ENCODE measurements around the gene EPO. TPM values are rescaled to one million over a fixed set of nuclear protein-coding genes. Genes with fewer than 3 reads are reported as not detected.

The EPO gene
- total RNA-seq, 2 experiments from 2014 or later, result not detected

- H3K4me3 ChIP-seq (ENCODE audit: low read length), result peak overlapping the region; percentile 94
- H3K36me3 ChIP-seq (ENCODE audit: insufficient read depth, low read length), result peaks cover 27% of the 10 kb centered on the region
- CTCF ChIA-PET, result interaction anchor here (0.7 to 1.4 kb wide), 2 partner anchors 31 to 223 kb away, joined by 5 to 6 read pairs; no protein-coding TSS in a partner anchor
- POLR2A ChIA-PET, result interaction anchor here (0.7 to 10.6 kb wide), 9 partner anchors 20 to 547 kb away, joined by 3 to 92 read pairs (median 6); partner anchors contain the start of genes FBXO24, GIGYF1, LRCH4 and MBLAC1
- H3K36me3 Mint-ChIP-seq (ENCODE audit: low read depth), result peaks cover 40% of the 10 kb centered on the region
- no peak for TF ChIP-seq CTCF (IDR thresholded peaks at IDR 0.05)
- ATAC-seq (ENCODE audit: poor library complexity) (no peak), DNase-seq (peak in 9 of 14 experiments; percentile 23 to 69 (median 38))
- peak overlapping the region; percentile 86 to 90 for H3K27ac ChIP-seq (ENCODE audit: low read depth in 1 of 2, low read length in 2 of 2)
- no peaks in the 10 kb centered on the region for H3K9me3 Mint-ChIP-seq
- H3K4me1 ChIP-seq (ENCODE audit: insufficient read depth, low read length), result peaks cover 33% of the 10 kb centered on the region
- H3K27ac Mint-ChIP-seq, result peak overlapping the region; percentile 92
- H3K27me3 Mint-ChIP-seq, result no peaks in the 10 kb centered on the region
- peaks cover 24% of the 10 kb centered on the region for H3K4me1 Mint-ChIP-seq (ENCODE audit: low read depth)
- no peaks in the 10 kb centered on the region for H3K27me3 ChIP-seq (ENCODE audit: control insufficient read depth in 1 of 2, insufficient read depth in 2 of 2, low read length in 2 of 2)
- intact Hi-C loops (cut with DNase I, micrococcal nuclease), result loop anchor here (1.0 to 5.0 kb wide), 9 partner anchors 19 to 237 kb away; partner anchors contain the start of genes MOSPD3 (in 2 of the 2) and PPP1R35 (in 1 of the 2)
- H3K4me3 Mint-ChIP-seq, result peak overlapping the region; percentile 99
- H3K9me3 ChIP-seq (ENCODE audit: control insufficient read depth in 1 of 2, insufficient read depth in 1 of 2, low read length in 2 of 2), result no peaks in the 10 kb centered on the region
Observed at GRCh38 chr7:100673942-100674410, 46.3 kb upstream of the EPO start.

GRCh38 chr7:100674411-100675104, 45.7 kb upstream of the EPO start:
- Mint-ChIP-seq H3K27ac (peak overlapping the region; percentile 92), H3K9me3 (no peaks in the 10 kb centered on the region), H3K27me3 (no peaks in the 10 kb centered on the region), H3K4me1 (ENCODE audit: low read depth) (peaks cover 29% of the 10 kb centered on the region), H3K4me3 (peak overlapping the region; percentile 99), H3K36me3 (ENCODE audit: low read depth) (peaks cover 46% of the 10 kb centered on the region)
- peaks cover 38% of the 10 kb centered on the region for H3K4me1 ChIP-seq (ENCODE audit: insufficient read depth, low read length)
- no peaks in the 10 kb centered on the region for H3K27me3 ChIP-seq (ENCODE audit: control insufficient read depth in 1 of 2, insufficient read depth in 2 of 2, low read length in 2 of 2)
- ChIA-PET POLR2A (interaction anchor here (0.7 to 10.6 kb wide), 12 partner anchors 17 to 548 kb away, joined by 3 to 92 read pairs (median 4); partner anchors contain the start of genes FBXO24, GIGYF1, LRCH4 and MBLAC1), CTCF (interaction anchor here (0.7 to 1.4 kb wide), 3 partner anchors 31 to 224 kb away, joined by 3 to 6 read pairs (median 5); partner anchors contain the start of gene MOSPD3)
- ATAC-seq (ENCODE audit: poor library complexity), result peak; percentile 0
- DNase-seq, result peak in 4 of 14 experiments; percentile 26 to 63 (median 47)
- intact Hi-C loops (cut with DNase I, micrococcal nuclease), result loop anchor here (2.0 to 5.0 kb wide), 5 partner anchors 47 to 237 kb away; partner anchors contain the start of genes MOSPD3 (in 1 of the 2), PPP1R35 (in 1 of the 2) and TSC22D4 (in 1 of the 2)
- peak overlapping the region; percentile 94 for H3K4me3 ChIP-seq (ENCODE audit: low read length)
- no peaks in the 10 kb centered on the region for H3K9me3 ChIP-seq (ENCODE audit: control insufficient read depth in 1 of 2, insufficient read depth in 1 of 2, low read length in 2 of 2)
- peaks cover 33% of the 10 kb centered on the region for H3K36me3 ChIP-seq (ENCODE audit: insufficient read depth, low read length)
- TF ChIP-seq CTCF (IDR thresholded peaks at IDR 0.05), result no peak
- peak overlapping the region; percentile 86 to 90 for H3K27ac ChIP-seq (ENCODE audit: low read depth in 1 of 2, low read length in 2 of 2)

- POLR2A ChIA-PET, result interaction anchor here (0.8 to 10.6 kb wide), 10 partner anchors 14 to 247 kb away, joined by 3 to 92 read pairs (median 8); partner anchors contain the start of genes FBXO24, GIGYF1, LRCH4 and MOSPD3
- Histone ChIP-seq H3K9me3 (ENCODE audit: control insufficient read depth in 1 of 2, insufficient read depth in 1 of 2, low read length in 2 of 2) (no peaks in the 10 kb centered on the region), H3K36me3 (ENCODE audit: insufficient read depth, low read length) (peaks cover 34% of the 10 kb centered on the region), H3K4me3 (ENCODE audit: low read length) (peak overlapping the region; percentile 94), H3K4me1 (ENCODE audit: insufficient read depth, low read length) (peaks cover 43% of the 10 kb centered on the region), H3K27me3 (ENCODE audit: control insufficient read depth in 1 of 2, insufficient read depth in 2 of 2, low read length in 2 of 2) (no peaks in the 10 kb centered on the region), H3K27ac (ENCODE audit: low read depth in 1 of 2, low read length in 2 of 2) (peak overlapping the region; percentile 86 to 90)
- TF ChIP-seq CTCF (IDR thresholded peaks at IDR 0.05), result no peak
- H3K27me3 Mint-ChIP-seq, result no peaks in the 10 kb centered on the region
- peak; percentile 15 for ATAC-seq (ENCODE audit: poor library complexity)
- peaks cover 34% of the 10 kb centered on the region for H3K4me1 Mint-ChIP-seq (ENCODE audit: low read depth)
- intact Hi-C loops (cut with DNase I, micrococcal nuclease), result loop anchor here (2.0 to 5.0 kb wide), 3 partner anchors 62 to 198 kb away; partner anchors contain the start of genes MOSPD3 (in 1 of the 2) and TSC22D4 (in 1 of the 2)
- peaks cover 51% of the 10 kb centered on the region for H3K36me3 Mint-ChIP-seq (ENCODE audit: low read depth)
- CTCF ChIA-PET, result interaction anchor here (1.3 to 1.4 kb wide), 2 partner anchors 30 to 63 kb away, joined by 3 to 5 read pairs; partner anchors contain the start of gene MOSPD3
- peak overlapping the region; percentile 99 for H3K4me3 Mint-ChIP-seq
- peak overlapping the region; percentile 95 for H3K27ac Mint-ChIP-seq
- no peaks in the 10 kb centered on the region for H3K9me3 Mint-ChIP-seq
- peak in 5 of 14 experiments; percentile 25 to 40 (median 33) for DNase-seq
Observed at GRCh38 chr7:100675105-100675451, 45.2 kb upstream of the EPO start.

Data from CD4-positive, alpha-beta T cell (primary cell).